Activated naive CD4-positive, alpha-beta T cell treated with anti-CD3 and anti-CD28 coated beads, Interleukin-2, amount 50 U/mL, for 72 hours (primary cell): ENCODE measurements around the gene COQ6. TPM values are rescaled to one million over a fixed set of nuclear protein-coding genes. Genes with fewer than 3 reads are reported as not detected.
"Not testable (repeated sequence)": the region's sequence is repeated elsewhere in the genome, so short reads cannot be mapped to it uniquely, and the experiment has no call there.

ENCODE experiments used
- ATAC-seq, 2 donors: fragments of 150-1000 bp; cut with Tn5 transposase; 2 replicates each; pipeline ENCODE4 v1.10.0; 2021; ENCODE audit warnings: mild to moderate bottlenecking in 2 of 2, moderate library complexity in 2 of 2
- DNase-seq, 2 donors: peaks; one replicate each; pipeline ENCODE4 v3.0.0; 2021 to 2022; ENCODE audit warnings: low spot score in 2 of 2
- H3K27ac Mint-ChIP-seq, 2 donors: one replicate each; pipeline ENCODE4 v1.8.0; 2022; ENCODE audit warnings: mild to moderate bottlenecking in 2 of 2, mixed read lengths in 2 of 2
- H3K36me3 Mint-ChIP-seq, 2 donors: one replicate each; pipeline ENCODE4 v1.8.0; 2022; ENCODE audit warnings: mixed read lengths in 2 of 2
- H3K9me3 Mint-ChIP-seq, 2 donors: one replicate each; pipeline ENCODE4 v1.8.0; 2022; ENCODE audit warnings: mixed read lengths in 2 of 2
- total RNA-seq, 2 donors: library from RNA; stranded (reverse); gene quantifications; one replicate each; pipeline ENCODE4 v1.2.3, GENCODE V29; 2022

The COQ6 gene
- total RNA-seq, 2 donors from 2014 or later = 20.7 to 29.4 TPM

GRCh38 chr14:73961192-73961591 is 11.1 kb downstream of the COQ6 start:
- no peak overlapping the region for H3K27ac Mint-ChIP-seq
- DNase-seq = no peak
- no peak for ATAC-seq
- H3K9me3 Mint-ChIP-seq = no peaks in the 10 kb centered on the region
- H3K36me3 Mint-ChIP-seq = peaks cover 0 to 12% of the 10 kb centered on the region in 2 donors

- no peak overlapping the region for H3K27ac Mint-ChIP-seq
- no peak for ATAC-seq
- peaks cover 0 to 11% of the 10 kb centered on the region in 2 donors for H3K36me3 Mint-ChIP-seq
- DNase-seq = no peak
- no peaks in the 10 kb centered on the region for H3K9me3 Mint-ChIP-seq
These were observed 15.1 kb downstream of the COQ6 start for GRCh38 chr14:73965216-73965615.

GRCh38 chr14:73968885-73969284 is 18.8 kb downstream of the COQ6 start:
- H3K27ac Mint-ChIP-seq = no peak overlapping the region
- DNase-seq (no peak), ATAC-seq (no peak)
- H3K36me3 Mint-ChIP-seq = no peaks in the 10 kb centered on the region
- H3K9me3 Mint-ChIP-seq = no peaks in the 10 kb centered on the region

- H3K27ac Mint-ChIP-seq = no peak overlapping the region
- H3K36me3 Mint-ChIP-seq = no peaks in the 10 kb centered on the region
- H3K9me3 Mint-ChIP-seq = no peaks in the 10 kb centered on the region
- ATAC-seq (no peak), DNase-seq (no peak)
These were observed 23.4 kb downstream of the COQ6 start for GRCh38 chr14:73973497-73973896.

GRCh38 chr14:73976125-73976524 is 26.0 kb downstream of the COQ6 start:
- DNase-seq (no peak), ATAC-seq (no peak)
- no peak overlapping the region for H3K27ac Mint-ChIP-seq
- no peaks in the 10 kb centered on the region for H3K9me3 Mint-ChIP-seq
- H3K36me3 Mint-ChIP-seq = no peaks in the 10 kb centered on the region

- no peak for DNase-seq
These were observed 27.8 kb downstream of the COQ6 start for GRCh38 chr14:73977896-73978295.

GRCh38 chr14:73988065-73988464 is 38.0 kb downstream of the COQ6 start:
- ATAC-seq (no peak), DNase-seq (no peak)
- Mint-ChIP-seq H3K9me3 (no peaks in the 10 kb centered on the region), H3K36me3 (peaks cover 0 to 9% of the 10 kb centered on the region in 2 donors), H3K27ac (no peak overlapping the region)

More at GRCh38 chr14:73977896-73978295, 27.8 kb downstream of the COQ6 start:
- no peaks in the 10 kb centered on the region for H3K9me3 Mint-ChIP-seq
- ATAC-seq = no peak
- peak overlapping the region in 1 of 2 donors; percentile 29 for H3K27ac Mint-ChIP-seq
- no peaks in the 10 kb centered on the region for H3K36me3 Mint-ChIP-seq

- not testable (repeated sequence) for ATAC-seq, H3K9me3 Mint-ChIP-seq, H3K36me3 Mint-ChIP-seq
These were observed 38.6 kb downstream of the COQ6 start for GRCh38 chr14:73988656-73989055.

GRCh38 chr14:73991092-73991491 is 41.0 kb downstream of the COQ6 start:
- DNase-seq (no peak), ATAC-seq (no peak)
- H3K9me3 Mint-ChIP-seq = no peaks in the 10 kb centered on the region
- H3K27ac Mint-ChIP-seq = no peak overlapping the region
- H3K36me3 Mint-ChIP-seq = no peaks in the 10 kb centered on the region

More at GRCh38 chr14:73988656-73989055, 38.6 kb downstream of the COQ6 start:
- not testable (repeated sequence) for DNase-seq, H3K27ac Mint-ChIP-seq

- H3K36me3 Mint-ChIP-seq, H3K27ac Mint-ChIP-seq, H3K9me3 Mint-ChIP-seq, ATAC-seq, DNase-seq: not testable (repeated sequence)
These were observed 44.8 kb downstream of the COQ6 start for GRCh38 chr14:73994926-73995325.

- Mint-ChIP-seq H3K36me3 (no peaks in the 10 kb centered on the region), H3K9me3 (no peaks in the 10 kb centered on the region), H3K27ac (no peak overlapping the region)
- ATAC-seq = no peak
- no peak for DNase-seq
These were observed 45.9 kb downstream of the COQ6 start for GRCh38 chr14:73995977-73996378.

GRCh38 chr14:73996731-73997107 is 46.6 kb downstream of the COQ6 start:
- no peaks in the 10 kb centered on the region for H3K36me3 Mint-ChIP-seq
- DNase-seq = no peak
- H3K27ac Mint-ChIP-seq = no peak overlapping the region
- no peaks in the 10 kb centered on the region for H3K9me3 Mint-ChIP-seq
- no peak for ATAC-seq

- Mint-ChIP-seq H3K9me3 (no peaks in the 10 kb centered on the region), H3K36me3 (no peaks in the 10 kb centered on the region), H3K27ac (no peak overlapping the region)
- no peak for DNase-seq
- ATAC-seq = no peak
These were observed 47.2 kb downstream of the COQ6 start for GRCh38 chr14:73997108-73997943.

GRCh38 chr14:73997944-73998447 is 47.9 kb downstream of the COQ6 start:
- Mint-ChIP-seq H3K27ac (no peak overlapping the region), H3K9me3 (no peaks in the 10 kb centered on the region), H3K36me3 (no peaks in the 10 kb centered on the region)
- DNase-seq (no peak), ATAC-seq (no peak)

- DNase-seq (no peak), ATAC-seq (no peak)
- H3K9me3 Mint-ChIP-seq = no peaks in the 10 kb centered on the region
- no peaks in the 10 kb centered on the region for H3K36me3 Mint-ChIP-seq
- no peak overlapping the region for H3K27ac Mint-ChIP-seq
These were observed 48.6 kb downstream of the COQ6 start for GRCh38 chr14:73998726-73999125.

- H3K36me3 Mint-ChIP-seq, ATAC-seq, DNase-seq, H3K9me3 Mint-ChIP-seq, H3K27ac Mint-ChIP-seq: not testable (repeated sequence)
These were observed 55.6 kb downstream of the COQ6 start for GRCh38 chr14:74005664-74006063.

GRCh38 chr14:74008843-74009499 is 58.9 kb downstream of the COQ6 start:
- Mint-ChIP-seq H3K9me3 (no peaks in the 10 kb centered on the region), H3K36me3 (peaks cover 0 to 4% of the 10 kb centered on the region in 2 donors), H3K27ac (no peak overlapping the region)
- DNase-seq = no peak
- ATAC-seq = no peak
